ENCODE measurements around the gene BPGM.
"Not testable (repeated sequence)": the region's sequence is repeated elsewhere in the genome, so short reads cannot be mapped to it uniquely, and the experiment has no call there.

Gene BPGM

GRCh38 chr7:134689550-134689949, 42.9 kb downstream of the BPGM start:
- H4K8ac ChIP-seq (ENCODE audit: low read depth, low read length); H3K4me3 ChIP-seq (ENCODE audit: low read length in 2 of 2); H4K91ac ChIP-seq (ENCODE audit: low read depth, low read length, poor library complexity); DNase-seq (ENCODE audit: low spot score); H3K9me3 ChIP-seq (replicated peaks in 1 of 2; ENCODE audit: control insufficient read depth in 2 of 2, insufficient read depth in 1 of 2, low read depth in 1 of 2, low read length in 2 of 2); H3K79me1 ChIP-seq (ENCODE audit: low read depth, low read length); H3K27ac ChIP-seq (replicated peaks; ENCODE audit: low read length); H3K4me2 ChIP-seq (ENCODE audit: insufficient read depth, low read length, poor library complexity, severe bottlenecking); H2AFZ ChIP-seq (ENCODE audit: low read length); H3K14ac ChIP-seq (ENCODE audit: low read length); H2AK5ac ChIP-seq (ENCODE audit: low read depth, low read length); H3K9ac ChIP-seq (ENCODE audit: low read depth, low read length, poor library complexity); H3K18ac ChIP-seq (ENCODE audit: low read length); H3K36me3 ChIP-seq (replicated peaks in 1 of 2; ENCODE audit: control insufficient read depth in 2 of 2, insufficient read depth in 2 of 2, low read length in 2 of 2); H2BK15ac ChIP-seq (ENCODE audit: low read length); H3K4ac ChIP-seq (ENCODE audit: low read length); H3K27me3 ChIP-seq (ENCODE audit: control insufficient read depth in 3 of 3, insufficient read depth in 3 of 3, low read depth in 1 of 3, low read length in 3 of 3); H2BK12ac ChIP-seq (ENCODE audit: low read length); H3K23ac ChIP-seq (ENCODE audit: low read depth, low read length, poor library complexity); H3K4me1 ChIP-seq (ENCODE audit: control insufficient read depth in 2 of 2, insufficient read depth in 1 of 2, low read depth in 1 of 2, low read length in 2 of 2); H2BK120ac ChIP-seq (ENCODE audit: low read depth, low read length); H2BK5ac ChIP-seq (ENCODE audit: low read length): not testable (repeated sequence)
- WGBS, 2 donors (ENCODE audit: extremely low coverage in 2 of 2, insufficient read length in 2 of 2, insufficient replicate concordance in 1 of 2): no CpG with 5 or more reads among the region's 5 CpGs

- no CpG with 5 or more reads among the region's 5 CpGs for WGBS, 2 donors (ENCODE audit: extremely low coverage in 2 of 2, insufficient read length in 2 of 2, insufficient replicate concordance in 1 of 2)
- no peaks in the 10 kb centered on the region for H3K27me3 ChIP-seq (ENCODE audit: control insufficient read depth in 3 of 3, insufficient read depth in 3 of 3, low read depth in 1 of 3, low read length in 3 of 3)
- H3K4ac ChIP-seq (ENCODE audit: low read length): no peak overlapping the region
- no peak overlapping the region for H3K14ac ChIP-seq (ENCODE audit: low read length)
- no peak overlapping the region for H2AK5ac ChIP-seq (ENCODE audit: low read depth, low read length)
- H3K4me3 ChIP-seq (ENCODE audit: low read length in 2 of 2): no peak overlapping the region
- no peaks in the 10 kb centered on the region for H3K36me3 ChIP-seq (replicated peaks in 1 of 2; ENCODE audit: control insufficient read depth in 2 of 2, insufficient read depth in 2 of 2, low read length in 2 of 2)
- no peak overlapping the region for H4K8ac ChIP-seq (ENCODE audit: low read depth, low read length)
- H3K23ac ChIP-seq (ENCODE audit: low read depth, low read length, poor library complexity): no peak overlapping the region
- H3K9me3 ChIP-seq (replicated peaks in 1 of 2; ENCODE audit: control insufficient read depth in 2 of 2, insufficient read depth in 1 of 2, low read depth in 1 of 2, low read length in 2 of 2): no peaks in the 10 kb centered on the region
- H3K9ac ChIP-seq (ENCODE audit: low read depth, low read length, poor library complexity): no peak overlapping the region
- no peak overlapping the region for H2BK120ac ChIP-seq (ENCODE audit: low read depth, low read length)
- no peak overlapping the region for H2BK12ac ChIP-seq (ENCODE audit: low read length)
- H3K4me2 ChIP-seq (ENCODE audit: insufficient read depth, low read length, poor library complexity, severe bottlenecking): no peak overlapping the region
- H4K91ac ChIP-seq (ENCODE audit: low read depth, low read length, poor library complexity): no peak overlapping the region
- H2BK5ac ChIP-seq (ENCODE audit: low read length): no peak overlapping the region
- no peak overlapping the region for H3K27ac ChIP-seq (replicated peaks; ENCODE audit: low read length)
- H2BK15ac ChIP-seq (ENCODE audit: low read length): no peak overlapping the region
- H3K79me1 ChIP-seq (ENCODE audit: low read depth, low read length): no peaks in the 10 kb centered on the region
- peaks cover 4 to 9% of the 10 kb centered on the region in 2 donors for H3K4me1 ChIP-seq (ENCODE audit: control insufficient read depth in 2 of 2, insufficient read depth in 1 of 2, low read depth in 1 of 2, low read length in 2 of 2)
- peak overlapping the region; percentile 65 for H2AFZ ChIP-seq (ENCODE audit: low read length)
- H3K18ac ChIP-seq (ENCODE audit: low read length): no peak overlapping the region
- DNase-seq (ENCODE audit: low spot score): no peak
These were observed 43.4 kb downstream of the BPGM start for GRCh38 chr7:134690016-134690415.

- no peak overlapping the region for H3K27ac ChIP-seq (replicated peaks; ENCODE audit: low read length)
These were observed 44.2 kb downstream of the BPGM start for GRCh38 chr7:134690614-134691504.

GRCh38 chr7:134691546-134692343, 45.1 kb downstream of the BPGM start:
- no peak overlapping the region for H3K14ac ChIP-seq (ENCODE audit: low read length)
- H2BK15ac ChIP-seq (ENCODE audit: low read length): no peak overlapping the region
- no CpG with 5 or more reads among the region's 13 CpGs for WGBS, 2 donors (ENCODE audit: extremely low coverage in 2 of 2, insufficient read length in 2 of 2, insufficient replicate concordance in 1 of 2)
- H3K23ac ChIP-seq (ENCODE audit: low read depth, low read length, poor library complexity): no peak overlapping the region
- no peak overlapping the region for H3K4me3 ChIP-seq (ENCODE audit: low read length in 2 of 2)
- no peak overlapping the region for H2BK12ac ChIP-seq (ENCODE audit: low read length)
- no peak overlapping the region for H2AFZ ChIP-seq (ENCODE audit: low read length)
- no peak overlapping the region for H3K4ac ChIP-seq (ENCODE audit: low read length)
- no peak overlapping the region for H2BK5ac ChIP-seq (ENCODE audit: low read length)
- H3K9me3 ChIP-seq (replicated peaks in 1 of 2; ENCODE audit: control insufficient read depth in 2 of 2, insufficient read depth in 1 of 2, low read depth in 1 of 2, low read length in 2 of 2): no peaks in the 10 kb centered on the region
- no peak overlapping the region for H2AK5ac ChIP-seq (ENCODE audit: low read depth, low read length)
- peaks cover 6 to 9% of the 10 kb centered on the region in 2 donors for H3K4me1 ChIP-seq (ENCODE audit: control insufficient read depth in 2 of 2, insufficient read depth in 1 of 2, low read depth in 1 of 2, low read length in 2 of 2)
- H3K79me1 ChIP-seq (ENCODE audit: low read depth, low read length): no peaks in the 10 kb centered on the region
- no peak overlapping the region for H4K91ac ChIP-seq (ENCODE audit: low read depth, low read length, poor library complexity)
- DNase-seq (ENCODE audit: low spot score): no peak
- H3K9ac ChIP-seq (ENCODE audit: low read depth, low read length, poor library complexity): no peak overlapping the region
- H2BK120ac ChIP-seq (ENCODE audit: low read depth, low read length): no peak overlapping the region
- no peak overlapping the region for H3K27ac ChIP-seq (replicated peaks; ENCODE audit: low read length)
- no peaks in the 10 kb centered on the region for H3K36me3 ChIP-seq (replicated peaks in 1 of 2; ENCODE audit: control insufficient read depth in 2 of 2, insufficient read depth in 2 of 2, low read length in 2 of 2)
- H4K8ac ChIP-seq (ENCODE audit: low read depth, low read length): no peak overlapping the region
- H3K27me3 ChIP-seq (ENCODE audit: control insufficient read depth in 3 of 3, insufficient read depth in 3 of 3, low read depth in 1 of 3, low read length in 3 of 3): no peaks in the 10 kb centered on the region
- no peak overlapping the region for H3K18ac ChIP-seq (ENCODE audit: low read length)
- H3K4me2 ChIP-seq (ENCODE audit: insufficient read depth, low read length, poor library complexity, severe bottlenecking): no peak overlapping the region

More at GRCh38 chr7:134690614-134691504, 44.2 kb downstream of the BPGM start:
- Histone ChIP-seq H2BK5ac (ENCODE audit: low read length) (no peak overlapping the region), H3K4me1 (ENCODE audit: control insufficient read depth in 2 of 2, insufficient read depth in 1 of 2, low read depth in 1 of 2, low read length in 2 of 2) (peaks cover 6 to 9% of the 10 kb centered on the region in 2 donors), H4K91ac (ENCODE audit: low read depth, low read length, poor library complexity) (no peak overlapping the region), H4K8ac (ENCODE audit: low read depth, low read length) (no peak overlapping the region), H3K14ac (ENCODE audit: low read length) (no peak overlapping the region), H3K9ac (ENCODE audit: low read depth, low read length, poor library complexity) (no peak overlapping the region), H3K36me3 (replicated peaks in 1 of 2; ENCODE audit: control insufficient read depth in 2 of 2, insufficient read depth in 2 of 2, low read length in 2 of 2) (no peaks in the 10 kb centered on the region), H3K27me3 (ENCODE audit: control insufficient read depth in 3 of 3, insufficient read depth in 3 of 3, low read depth in 1 of 3, low read length in 3 of 3) (no peaks in the 10 kb centered on the region), H3K79me1 (ENCODE audit: low read depth, low read length) (no peaks in the 10 kb centered on the region), H3K9me3 (replicated peaks in 1 of 2; ENCODE audit: control insufficient read depth in 2 of 2, insufficient read depth in 1 of 2, low read depth in 1 of 2, low read length in 2 of 2) (no peaks in the 10 kb centered on the region), H3K4me3 (ENCODE audit: low read length in 2 of 2) (no peak overlapping the region), H3K18ac (ENCODE audit: low read length) (peak overlapping the region; percentile 39), H3K23ac (ENCODE audit: low read depth, low read length, poor library complexity) (no peak overlapping the region), H3K4me2 (ENCODE audit: insufficient read depth, low read length, poor library complexity, severe bottlenecking) (no peak overlapping the region), H2AK5ac (ENCODE audit: low read depth, low read length) (no peak overlapping the region), H2BK12ac (ENCODE audit: low read length) (no peak overlapping the region), H2BK15ac (ENCODE audit: low read length) (no peak overlapping the region), H2BK120ac (ENCODE audit: low read depth, low read length) (no peak overlapping the region), H3K4ac (ENCODE audit: low read length) (no peak overlapping the region), H2AFZ (ENCODE audit: low read length) (peak overlapping the region; percentile 65)
- no peak for DNase-seq (ENCODE audit: low spot score)
- no CpG with 5 or more reads among the region's 12 CpGs for WGBS, 2 donors (ENCODE audit: extremely low coverage in 2 of 2, insufficient read length in 2 of 2, insufficient replicate concordance in 1 of 2)

Data from neuronal stem cell (in vitro differentiated cells).